ENCODE results near the gene CORO6. TPM values are rescaled to one million over a fixed set of nuclear protein-coding genes. Genes with fewer than 3 reads are reported as not detected.

Gene CORO6
- polyA plus RNA-seq, 3 donors, result 1.3 TPM; not detected in 2

DNA sequence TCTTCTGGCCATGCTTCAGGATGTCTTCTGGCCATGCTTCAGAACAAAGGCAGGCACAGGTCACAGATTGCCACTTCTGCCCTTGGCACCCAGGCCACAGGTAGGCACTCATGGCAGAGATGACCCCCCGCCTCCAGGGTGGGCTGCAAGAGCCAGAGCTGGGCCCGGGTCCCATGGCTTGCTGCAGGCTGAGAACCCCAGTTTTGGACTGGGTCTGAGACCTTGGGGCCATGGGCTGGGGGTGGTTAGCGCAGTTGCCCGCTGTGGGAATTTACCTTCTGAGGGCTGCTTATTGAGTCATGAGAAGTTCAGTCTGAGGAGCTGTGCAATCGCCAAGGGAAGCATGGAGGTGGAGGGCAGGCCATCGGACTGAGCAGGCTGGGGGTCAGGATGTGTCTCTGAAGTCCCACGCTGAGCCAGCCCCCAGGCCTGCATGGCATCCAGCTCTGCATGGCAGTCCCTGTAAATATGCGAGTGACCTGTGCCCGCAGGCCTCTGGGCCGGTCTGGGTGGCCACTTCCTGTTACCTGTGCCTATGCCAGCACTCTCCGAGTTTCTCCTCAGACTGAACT lies 28.1 kb downstream of the CORO6 start:
- Mint-ChIP-seq H3K9me3 (peaks cover 0 to 3% (median 0%) of the 10 kb centered on the region in 7 donors), H3K36me3 (no peaks in the 10 kb centered on the region), H3K27me3 (ENCODE audit: low read depth in 3 of 3) (peaks cover 31 to 48% (median 35%) of the 10 kb centered on the region in 3 donors), H3K27ac (no peak overlapping the region), H3K4me1 (peaks cover 40% of the 10 kb centered on the region), H3K4me3 (peak overlapping the region; percentile 66 to 87)
- intact Hi-C loops (cut with micrococcal nuclease), result no loop called here
- peak overlapping the region in 1 of 3 experiments; percentile 75 for H3K4me3 ChIP-seq (replicated peaks in 1 of 3; ENCODE audit: low read depth in 2 of 3, low read length in 3 of 3)
- peaks cover 40 to 43% of the 10 kb centered on the region in 2 donors for H3K4me1 ChIP-seq (ENCODE audit: control insufficient read depth in 1 of 2, insufficient read depth in 2 of 2, low read length in 2 of 2)
- peaks cover 2 to 29% of the 10 kb centered on the region in 2 donors for H3K27me3 ChIP-seq (ENCODE audit: control insufficient read depth in 2 of 2, insufficient read depth in 2 of 2, low read length in 2 of 2)
- no peak overlapping the region for H3K9ac ChIP-seq (ENCODE audit: insufficient read depth, low read length, poor library complexity, severe bottlenecking)
- H3K79me2 ChIP-seq (ENCODE audit: insufficient read depth, low read length), result no peaks in the 10 kb centered on the region
- no peak overlapping the region for H2AFZ ChIP-seq (ENCODE audit: insufficient read depth, low read depth, low read length, poor library complexity, severe bottlenecking)
- H3K4me2 ChIP-seq (replicated peaks; ENCODE audit: extremely low read depth, low read length, poor library complexity, severe bottlenecking), result peak overlapping the region; percentile 85
- no peaks in the 10 kb centered on the region for H3K9me3 ChIP-seq (replicated peaks in 1 of 2; ENCODE audit: control insufficient read depth in 1 of 2, insufficient read depth in 1 of 2, low read length in 2 of 2)
- TF ChIP-seq, protein P1, sequence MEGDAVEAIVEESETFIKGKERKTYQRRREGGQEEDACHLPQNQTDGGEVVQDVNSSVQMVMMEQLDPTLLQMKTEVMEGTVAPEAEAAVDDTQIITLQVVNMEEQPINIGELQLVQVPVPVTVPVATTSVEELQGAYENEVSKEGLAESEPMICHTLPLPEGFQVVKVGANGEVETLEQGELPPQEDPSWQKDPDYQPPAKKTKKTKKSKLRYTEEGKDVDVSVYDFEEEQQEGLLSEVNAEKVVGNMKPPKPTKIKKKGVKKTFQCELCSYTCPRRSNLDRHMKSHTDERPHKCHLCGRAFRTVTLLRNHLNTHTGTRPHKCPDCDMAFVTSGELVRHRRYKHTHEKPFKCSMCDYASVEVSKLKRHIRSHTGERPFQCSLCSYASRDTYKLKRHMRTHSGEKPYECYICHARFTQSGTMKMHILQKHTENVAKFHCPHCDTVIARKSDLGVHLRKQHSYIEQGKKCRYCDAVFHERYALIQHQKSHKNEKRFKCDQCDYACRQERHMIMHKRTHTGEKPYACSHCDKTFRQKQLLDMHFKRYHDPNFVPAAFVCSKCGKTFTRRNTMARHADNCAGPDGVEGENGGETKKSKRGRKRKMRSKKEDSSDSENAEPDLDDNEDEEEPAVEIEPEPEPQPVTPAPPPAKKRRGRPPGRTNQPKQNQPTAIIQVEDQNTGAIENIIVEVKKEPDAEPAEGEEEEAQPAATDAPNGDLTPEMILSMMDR (IDR thresholded peaks at IDR 0.05), result no peak
- no peak for DNase-seq
- peaks cover 5% of the 10 kb centered on the region for H4K20me1 ChIP-seq (ENCODE audit: insufficient read depth, low read length)
- H3K27ac ChIP-seq (ENCODE audit: low read depth in 1 of 2, low read length in 2 of 2), result no peak overlapping the region
- H3K36me3 ChIP-seq (replicated peaks in 1 of 2; ENCODE audit: control insufficient read depth in 1 of 2, insufficient read depth in 2 of 2, low read length in 2 of 2), result no peaks in the 10 kb centered on the region
- WGBS (ENCODE audit: insufficient coverage), result 86% methylated on average over 10 of the region's 11 CpGs

DNA sequence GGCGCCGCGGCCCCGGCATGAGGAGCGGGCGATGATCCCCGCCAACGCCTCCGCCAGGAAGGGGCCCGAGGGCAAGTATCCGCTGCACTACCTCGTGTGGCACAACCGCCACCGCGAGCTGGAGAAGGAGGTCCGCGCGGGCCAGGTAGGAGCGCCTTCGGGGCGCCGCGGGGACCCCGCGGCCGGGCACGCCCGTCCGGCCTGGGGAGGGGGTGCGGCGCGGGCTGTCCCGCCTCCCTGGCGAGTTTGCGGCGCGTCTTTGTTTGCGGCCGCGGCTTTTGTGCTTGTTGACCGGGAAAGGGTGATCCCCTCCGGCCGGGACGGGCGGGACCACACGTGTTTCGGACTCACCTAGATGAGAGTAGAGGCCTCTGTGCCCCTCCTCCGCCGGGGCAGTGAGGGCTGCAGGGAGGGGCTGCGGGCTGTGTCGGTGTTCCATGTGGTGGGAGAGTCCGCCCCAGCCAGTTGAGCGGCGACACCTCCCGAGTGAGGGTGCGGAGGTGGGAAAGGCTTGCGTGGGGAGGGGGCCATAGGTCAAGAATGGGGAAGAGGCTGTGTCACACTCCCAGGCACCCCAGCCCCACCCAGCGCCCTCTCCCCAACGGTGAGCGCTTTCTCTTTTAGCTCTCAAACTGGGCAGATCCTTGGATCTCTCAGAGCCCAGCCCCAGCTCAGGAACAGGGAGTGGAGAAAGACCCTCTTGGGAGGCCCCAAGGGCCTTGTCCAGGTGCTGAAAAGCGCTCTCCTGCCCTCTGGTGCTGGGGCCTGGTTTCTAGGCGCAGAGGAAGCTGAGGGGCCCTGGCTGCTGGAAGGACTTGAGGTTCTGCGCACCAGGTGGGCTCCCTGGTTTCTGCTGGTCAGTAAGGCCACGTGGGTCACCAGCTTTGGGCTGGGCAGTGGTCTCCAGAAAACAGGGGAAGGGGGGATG lies 28.9 kb downstream of the CORO6 start:
- Mint-ChIP-seq H3K36me3 (no peaks in the 10 kb centered on the region), H3K4me1 (peaks cover 40% of the 10 kb centered on the region), H3K4me3 (peak overlapping the region; percentile 70 to 87), H3K27me3 (ENCODE audit: low read depth in 3 of 3) (peaks cover 24 to 46% (median 35%) of the 10 kb centered on the region in 3 donors), H3K27ac (no peak overlapping the region), H3K9me3 (peaks cover 0 to 3% (median 0%) of the 10 kb centered on the region in 7 donors)
- peak overlapping the region; percentile 15 for H3K9ac ChIP-seq (ENCODE audit: insufficient read depth, low read length, poor library complexity, severe bottlenecking)
- H3K4me1 ChIP-seq (ENCODE audit: control insufficient read depth in 1 of 2, insufficient read depth in 2 of 2, low read length in 2 of 2), result peaks cover 40 to 44% of the 10 kb centered on the region in 2 donors
- TF ChIP-seq, protein P1 (IDR thresholded peaks at IDR 0.05), result no peak
- intact Hi-C loops (cut with micrococcal nuclease), result no loop called here
- no peaks in the 10 kb centered on the region for H3K36me3 ChIP-seq (replicated peaks in 1 of 2; ENCODE audit: control insufficient read depth in 1 of 2, insufficient read depth in 2 of 2, low read length in 2 of 2)
- no peak for DNase-seq
- H3K27me3 ChIP-seq (ENCODE audit: control insufficient read depth in 2 of 2, insufficient read depth in 2 of 2, low read length in 2 of 2), result peaks cover 2 to 29% of the 10 kb centered on the region in 2 donors
- H3K9me3 ChIP-seq (replicated peaks in 1 of 2; ENCODE audit: control insufficient read depth in 1 of 2, insufficient read depth in 1 of 2, low read length in 2 of 2), result no peaks in the 10 kb centered on the region
- peak overlapping the region in 2 of 3 experiments; percentile 0 to 75 for H3K4me3 ChIP-seq (replicated peaks in 1 of 3; ENCODE audit: low read depth in 2 of 3, low read length in 3 of 3)
- peaks cover 5% of the 10 kb centered on the region for H4K20me1 ChIP-seq (ENCODE audit: insufficient read depth, low read length)
- peak overlapping the region; percentile 68 for H2AFZ ChIP-seq (ENCODE audit: insufficient read depth, low read depth, low read length, poor library complexity, severe bottlenecking)
- H3K27ac ChIP-seq (ENCODE audit: low read depth in 1 of 2, low read length in 2 of 2), result no peak overlapping the region
- WGBS (ENCODE audit: insufficient coverage), result 2% methylated on average over 52 of the region's 64 CpGs
- peak overlapping the region; percentile 85 for H3K4me2 ChIP-seq (replicated peaks; ENCODE audit: extremely low read depth, low read length, poor library complexity, severe bottlenecking)
- H3K79me2 ChIP-seq (ENCODE audit: insufficient read depth, low read length), result peaks cover 2% of the 10 kb centered on the region

All from CD14-positive monocyte (primary cell).